ENCODE measurements around the gene PDLIM7. TPM values are rescaled to one million over a fixed set of nuclear protein-coding genes. Genes with fewer than 3 reads are reported as not detected.

Gene PDLIM7
- polyA plus RNA-seq, 1 experiment, result 195 TPM

- H3K4me3 ChIP-seq (ENCODE audit: low read depth, low read length), result no peak overlapping the region
- no peak overlapping the region for H3K27ac ChIP-seq (ENCODE audit: low read depth, low read length)
- CTCF ChIA-PET, result interaction anchor here (0.7 to 1.0 kb wide), 2 partner anchors 8 to 198 kb away, joined by 4 to 5 read pairs; no protein-coding TSS in a partner anchor
- TF ChIP-seq CTCF (IDR thresholded peaks at IDR 0.05; ENCODE audit: low read depth, low read length), result no peak
- POLR2A ChIA-PET, result interaction anchor here (0.7 to 1.6 kb wide), 3 partner anchors 9 to 21 kb away, joined by 4 to 10 read pairs (median 4); partner anchors contain the start of genes DDX41 and PDLIM7
- no peaks in the 10 kb centered on the region for H3K27me3 ChIP-seq (ENCODE audit: control insufficient read depth, insufficient read depth, low read length)
- DNase-seq (ENCODE audit: low read depth, low spot score), result no peak
- H3K9me3 ChIP-seq (ENCODE audit: control insufficient read depth, insufficient read depth, low read length), result no peaks in the 10 kb centered on the region
Measured at GRCh38 chr5:177507596-177508220, 10.3 kb upstream of the PDLIM7 start.

DNA sequence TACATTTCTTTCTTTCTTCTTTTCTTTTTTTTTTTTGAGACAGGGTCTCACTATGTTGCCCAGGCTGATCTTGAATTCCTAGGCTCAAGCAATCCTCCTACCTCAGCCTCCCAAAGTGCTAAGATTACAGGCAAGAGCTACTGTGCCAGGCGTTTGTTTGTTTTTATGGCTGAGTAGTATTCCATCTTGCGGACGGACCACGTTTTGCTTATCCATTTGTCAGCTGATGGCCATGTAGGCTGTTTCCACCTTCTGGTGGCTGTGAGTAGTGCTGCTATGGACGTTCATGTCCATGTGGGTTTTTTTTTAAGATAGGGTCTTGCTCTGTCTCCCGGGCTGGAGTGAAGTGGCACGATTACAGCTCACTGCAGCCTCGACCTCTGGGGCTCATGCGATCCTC lies 9.8 kb upstream of the PDLIM7 start:
- Histone ChIP-seq H3K27ac (ENCODE audit: low read depth, low read length) (no peak overlapping the region), H3K4me3 (ENCODE audit: low read depth, low read length) (no peak overlapping the region), H3K27me3 (ENCODE audit: control insufficient read depth, insufficient read depth, low read length) (no peaks in the 10 kb centered on the region), H3K9me3 (ENCODE audit: control insufficient read depth, insufficient read depth, low read length) (no peaks in the 10 kb centered on the region)
- peak; percentile 30 for TF ChIP-seq CTCF (IDR thresholded peaks at IDR 0.05; ENCODE audit: low read depth, low read length)
- no peak for DNase-seq (ENCODE audit: low read depth, low spot score)
- POLR2A ChIA-PET, result interaction anchor here (1.1 to 1.6 kb wide), 2 partner anchors 10 to 21 kb away, joined by 4 to 10 read pairs; partner anchors contain the start of gene PDLIM7
- CTCF ChIA-PET, result interaction anchor here (0.7 to 1.0 kb wide), 4 partner anchors 8 to 198 kb away, joined by 4 to 6 read pairs (median 5); no protein-coding TSS in a partner anchor

DNA sequence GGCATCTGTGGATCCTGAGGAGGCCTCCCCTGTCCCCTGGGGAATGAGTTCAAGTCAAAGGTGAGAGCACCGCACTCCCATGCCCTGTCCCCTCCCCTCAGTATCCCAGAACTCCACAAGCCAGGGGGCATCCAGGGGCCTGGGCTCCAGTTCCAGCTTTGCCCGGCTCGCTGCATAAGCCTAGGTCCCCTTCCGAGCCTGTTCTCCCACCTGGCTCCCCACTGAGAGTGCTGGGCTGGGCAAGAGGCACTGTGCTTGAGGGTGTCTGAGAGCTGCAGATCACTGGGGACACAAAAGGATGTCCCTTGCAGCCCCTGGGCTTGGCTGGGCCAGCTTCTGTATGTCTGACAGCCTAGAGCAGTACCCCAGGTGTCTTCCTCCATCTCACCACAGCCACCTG lies 7.7 kb upstream of the PDLIM7 start:
- H3K27ac ChIP-seq (ENCODE audit: low read depth, low read length), result no peak overlapping the region
- TF ChIP-seq CTCF (IDR thresholded peaks at IDR 0.05; ENCODE audit: low read depth, low read length), result no peak
- H3K9me3 ChIP-seq (ENCODE audit: control insufficient read depth, insufficient read depth, low read length), result no peaks in the 10 kb centered on the region
- no peak overlapping the region for H3K4me3 ChIP-seq (ENCODE audit: low read depth, low read length)
- ChIA-PET POLR2A (interaction anchor here (1.3 to 1.4 kb wide), 2 partner anchors 9 to 12 kb away, joined by 3 to 5 read pairs; no protein-coding TSS in a partner anchor), CTCF (interaction anchor here (1.4 kb wide), 1 partner anchor 115 kb away, joined by 7 read pairs; no protein-coding TSS in a partner anchor)
- H3K27me3 ChIP-seq (ENCODE audit: control insufficient read depth, insufficient read depth, low read length), result no peaks in the 10 kb centered on the region
- no peak for DNase-seq (ENCODE audit: low read depth, low spot score)

- Histone ChIP-seq H3K27me3 (ENCODE audit: control insufficient read depth, insufficient read depth, low read length) (no peaks in the 10 kb centered on the region), H3K27ac (ENCODE audit: low read depth, low read length) (no peak overlapping the region), H3K4me3 (ENCODE audit: low read depth, low read length) (no peak overlapping the region), H3K9me3 (ENCODE audit: control insufficient read depth, insufficient read depth, low read length) (no peaks in the 10 kb centered on the region)
- POLR2A ChIA-PET, result interaction anchor here (1.3 to 1.4 kb wide), 2 partner anchors 8 to 11 kb away, joined by 3 to 5 read pairs; no protein-coding TSS in a partner anchor
- CTCF ChIA-PET, result interaction anchor here (1.4 to 4.0 kb wide), 2 partner anchors 11 to 114 kb away, joined by 7 to 40 read pairs; partner anchors contain the start of gene DDX41
- no peak for DNase-seq (ENCODE audit: low read depth, low spot score)
- no peak for TF ChIP-seq CTCF (IDR thresholded peaks at IDR 0.05; ENCODE audit: low read depth, low read length)
Measured at GRCh38 chr5:177504086-177505056, 7.0 kb upstream of the PDLIM7 start.

Measured in AG04450 (cell line).